ENCODE results near the gene CFAP126. TPM values are rescaled to one million over a fixed set of nuclear protein-coding genes. Genes with fewer than 3 reads are reported as not detected.

CFAP126 gene
- total and polyA plus RNA-seq, 2 of the 8 experiments (the other 6 are each of a cell fraction or from before 2014, with no cell fraction given): not detected

GRCh38 chr1:161408429-161409052 lies 40.9 kb upstream of the CFAP126 start:
- Histone ChIP-seq H2AK5ac (ENCODE audit: low read depth, low read length) (no peak overlapping the region), H3K79me1 (ENCODE audit: low read depth, low read length) (no peaks in the 10 kb centered on the region), H4K91ac (replicated peaks; ENCODE audit: insufficient read length, low read length) (no peak overlapping the region), H4K20me1 (replicated peaks in 1 of 2; ENCODE audit: control insufficient read depth in 1 of 2, insufficient read depth in 2 of 2, low read length in 2 of 2) (no peaks in the 10 kb centered on the region), H4K8ac (ENCODE audit: extremely low read depth, insufficient read depth, low read length) (no peak overlapping the region), H3K14ac (ENCODE audit: insufficient read length) (no peak overlapping the region), H3K27ac (ENCODE audit: low read depth, low read length) (no peak overlapping the region), H2AFZ (ENCODE audit: low read length) (no peak overlapping the region), H2BK5ac (ENCODE audit: low read depth, low read length) (no peak overlapping the region), H3K9me3 (ENCODE audit: insufficient read depth in 2 of 2, low read depth in 1 of 2, low read length in 1 of 2) (no peaks in the 10 kb centered on the region), H4K5ac (ENCODE audit: insufficient read length, low read depth, low read length) (no peak overlapping the region), H2BK120ac (replicated peaks; ENCODE audit: low read depth, low read length) (no peak overlapping the region), H3K56ac (replicated peaks; ENCODE audit: insufficient read length, low read depth, low read length) (no peak overlapping the region), H3K18ac (ENCODE audit: extremely low read depth, low read length) (no peak overlapping the region), H3K27me3 (replicated peaks in 1 of 4; ENCODE audit: control insufficient read depth in 3 of 4, extremely low read depth in 1 of 4, insufficient read depth in 3 of 4, low read length in 3 of 4) (no peaks in the 10 kb centered on the region), H2BK20ac (ENCODE audit: low read length) (no peak overlapping the region), H3K23me2 (ENCODE audit: low read depth, low read length) (no peaks in the 10 kb centered on the region), H3K36me3 (ENCODE audit: control insufficient read depth in 2 of 4, insufficient read depth in 4 of 4, low read length in 3 of 4) (no peaks in the 10 kb centered on the region), H3K4me1 (replicated peaks in 1 of 4; ENCODE audit: control insufficient read depth in 3 of 4, insufficient read depth in 4 of 4, low read length in 3 of 4) (peaks cover 0 to 7% (median 0%) of the 10 kb centered on the region in 4 experiments; a peak in 1 of 7 replicates), H3K79me2 (ENCODE audit: control insufficient read depth in 1 of 2, insufficient read depth in 2 of 2, low read length in 2 of 2) (no peaks in the 10 kb centered on the region), H3K9ac (replicated peaks in 1 of 4; ENCODE audit: extremely low read depth in 1 of 4, low read depth in 3 of 4, low read length in 3 of 4) (no peak overlapping the region), H2BK15ac (ENCODE audit: low read length) (no peak overlapping the region), H3K4me3 (ENCODE audit: extremely low read depth in 1 of 4, insufficient read depth in 2 of 4, low read depth in 3 of 4, low read length in 4 of 4) (no peak overlapping the region), H2BK12ac (ENCODE audit: low read depth, low read length) (no peak overlapping the region), H3K4me2 (ENCODE audit: insufficient read depth in 1 of 2, low read depth in 2 of 2, low read length in 2 of 2) (no peak overlapping the region; a peak in 1 of 4 replicates), H3K23ac (ENCODE audit: insufficient read length) (no peak overlapping the region), H3K4ac (replicated peaks; ENCODE audit: insufficient read length, low read depth, low read length) (no peak overlapping the region)
- no peak for FAIRE-seq
- CTCF ChIA-PET (ENCODE audit: partially characterized antibody): interaction anchor here (0.6 to 0.7 kb wide), 2 partner anchors 10 to 31 kb away, joined by 3 read pairs; no protein-coding TSS in a partner anchor
- TF ChIP-seq POLR2AphosphoS5 (IDR thresholded peaks at IDR 0.05; ENCODE audit: low read depth, low read length) (no peak), SUZ12 (IDR thresholded peaks at IDR 0.05; ENCODE audit: low read length) (no peak), PHF8 (conservative IDR thresholded peaks at IDR 0.05; ENCODE audit: low read depth, low read length) (no peak), POU5F1 (IDR thresholded peaks at IDR 0.05; ENCODE audit: low read depth, low read length) (no peak), SIRT6 (IDR thresholded peaks at IDR 0.05; ENCODE audit: low read length) (no peak), EP300 (IDR thresholded peaks at IDR 0.05; ENCODE audit: borderline replicate concordance in 1 of 2, low read depth in 2 of 2, low read length in 2 of 2) (no peak), TEAD4 (IDR thresholded peaks at IDR 0.05; ENCODE audit: low read depth, low read length) (no peak), KDM5A (IDR thresholded peaks at IDR 0.05; ENCODE audit: low read length) (no peak), SAP30 (IDR thresholded peaks at IDR 0.05; ENCODE audit: insufficient read depth, insufficient replicate concordance, low read length) (no peak), SP2 (IDR thresholded peaks at IDR 0.05; ENCODE audit: low read length) (no peak), ZNF274 (IDR thresholded peaks at IDR 0.05; ENCODE audit: borderline replicate concordance, extremely low read depth, low read length) (no peak), JUN (IDR thresholded peaks at IDR 0.05; ENCODE audit: low read depth, low read length) (no peak)
- POLR2A ChIA-PET (ENCODE audit: partially characterized antibody): interaction anchor here (1.3 kb wide), 1 partner anchor 42 kb away, joined by 3 read pairs; no protein-coding TSS in a partner anchor
- DNase-seq (ENCODE audit: low read depth in 1 of 2, low spot score in 2 of 2): no peak
- 82% methylated on average over 3 of the region's 3 CpGs; no CpG with 5 or more reads in 1 of the 2 experiments for WGBS, 2 experiments (ENCODE audit: extremely low coverage in 1 of 2, insufficient coverage in 1 of 2, insufficient read length in 1 of 2, insufficient replicate concordance in 2 of 2, low coverage in 1 of 2, low lambda C conversion rate in 2 of 2, missing lambda C conversion rate in 1 of 2)

Data from H1 (cell line).